ENCODE measurements around the gene SH3GL2. TPM values are rescaled to one million over a fixed set of nuclear protein-coding genes. Genes with fewer than 3 reads are reported as not detected.

The SH3GL2 gene
- total and polyA plus RNA-seq, 9 of the 15 experiments (the other 6 are each of a cell fraction or from before 2014, with no cell fraction given): not detected

- Histone ChIP-seq H3K9me1 (ENCODE audit: control insufficient read depth, insufficient read depth, low read length) (no peaks in the 10 kb centered on the region), H3K4me2 (ENCODE audit: insufficient read depth, low read length) (no peak overlapping the region), H3K36me3 (ENCODE audit: control insufficient read depth, insufficient read depth, low read length) (no peaks in the 10 kb centered on the region), H3K4me3 (no peak overlapping the region), H3K27ac (ENCODE audit: extremely low read depth, low read depth, low read length) (no peak overlapping the region), H3K4me1 (replicated peaks in 1 of 2; ENCODE audit: control insufficient read depth in 2 of 2, insufficient read depth in 2 of 2, low read length in 2 of 2) (no peaks in the 10 kb centered on the region), H3K79me2 (ENCODE audit: control insufficient read depth, insufficient read depth, low read length) (no peaks in the 10 kb centered on the region), H2AFZ (ENCODE audit: low read depth, low read length) (no peak overlapping the region), H3K9ac (ENCODE audit: insufficient read depth in 1 of 2, low read depth in 2 of 2, low read length in 2 of 2) (no peak overlapping the region), H4K20me1 (replicated peaks; ENCODE audit: control insufficient read depth, insufficient read depth, low read length) (no peaks in the 10 kb centered on the region), H3K9me3 (replicated peaks; ENCODE audit: control insufficient read depth, insufficient read depth, low read depth, low read length) (no peaks in the 10 kb centered on the region), H3K27me3 (ENCODE audit: control insufficient read depth in 2 of 2, insufficient read depth in 2 of 2, low read length in 2 of 2) (no peaks in the 10 kb centered on the region)
- CTCF ChIA-PET (ENCODE audit: low intra/inter-chr PET ratio): no interaction called here
- POLR2A ChIA-PET: no interaction called here
- intact Hi-C loops (cut with micrococcal nuclease): loop anchor here (10.0 kb wide), 1 partner anchor 268 kb away; no protein-coding TSS in a partner anchor
- FAIRE-seq: no peak
- no peak for ATAC-seq
- in situ Hi-C loops (cut with MboI): loop anchor here (10.0 kb wide), 1 partner anchor 1222 kb away; no protein-coding TSS in a partner anchor
- BruUV-seq (replicated peaks): no TSS peak
- WGBS (ENCODE audit: insufficient coverage, low coverage, missing lambda C conversion rate): 0% methylated on average over 3 of the region's 3 CpGs
- no peak for DNase-seq (ENCODE audit: extremely low read depth in 1 of 4, low spot score in 3 of 4)
- TF ChIP-seq, protein P1, sequence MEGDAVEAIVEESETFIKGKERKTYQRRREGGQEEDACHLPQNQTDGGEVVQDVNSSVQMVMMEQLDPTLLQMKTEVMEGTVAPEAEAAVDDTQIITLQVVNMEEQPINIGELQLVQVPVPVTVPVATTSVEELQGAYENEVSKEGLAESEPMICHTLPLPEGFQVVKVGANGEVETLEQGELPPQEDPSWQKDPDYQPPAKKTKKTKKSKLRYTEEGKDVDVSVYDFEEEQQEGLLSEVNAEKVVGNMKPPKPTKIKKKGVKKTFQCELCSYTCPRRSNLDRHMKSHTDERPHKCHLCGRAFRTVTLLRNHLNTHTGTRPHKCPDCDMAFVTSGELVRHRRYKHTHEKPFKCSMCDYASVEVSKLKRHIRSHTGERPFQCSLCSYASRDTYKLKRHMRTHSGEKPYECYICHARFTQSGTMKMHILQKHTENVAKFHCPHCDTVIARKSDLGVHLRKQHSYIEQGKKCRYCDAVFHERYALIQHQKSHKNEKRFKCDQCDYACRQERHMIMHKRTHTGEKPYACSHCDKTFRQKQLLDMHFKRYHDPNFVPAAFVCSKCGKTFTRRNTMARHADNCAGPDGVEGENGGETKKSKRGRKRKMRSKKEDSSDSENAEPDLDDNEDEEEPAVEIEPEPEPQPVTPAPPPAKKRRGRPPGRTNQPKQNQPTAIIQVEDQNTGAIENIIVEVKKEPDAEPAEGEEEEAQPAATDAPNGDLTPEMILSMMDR (IDR thresholded peaks at IDR 0.05 in 2 of 3, conservative IDR thresholded peaks at IDR 0.05 in 1 of 3; ENCODE audit: insufficient read depth in 2 of 3, low read depth in 1 of 3, low read length in 3 of 3): peak in 1 of 3 experiments; percentile 24; a peak in 2 of 6 replicates
- TF ChIP-seq ZNF263 (CRISPR knock-in tag; IDR thresholded peaks at IDR 0.05; ENCODE audit: borderline replicate concordance) (no peak), ELK3 (CRISPR knock-in tag; IDR thresholded peaks at IDR 0.05) (no peak), PRDM10 (IDR thresholded peaks at IDR 0.05; ENCODE audit: partially characterized antibody) (no peak), E4F1 (CRISPR knock-in tag; IDR thresholded peaks at IDR 0.05; ENCODE audit: borderline replicate concordance) (no peak), ZNF436 (CRISPR knock-in tag; IDR thresholded peaks at IDR 0.05) (no peak), RHOXF2B (CRISPR knock-in tag; conservative IDR thresholded peaks at IDR 0.05) (no peak), TEAD1 (CRISPR knock-in tag; IDR thresholded peaks at IDR 0.05) (no peak), ZEB2 (IDR thresholded peaks at IDR 0.05) (no peak), RAD21 (CRISPR knock-in tag; conservative IDR thresholded peaks at IDR 0.05 in 1 of 2, IDR thresholded peaks at IDR 0.05 in 1 of 2) (peak in 1 of 2 experiments; percentile 58; a peak in 3 of 4 replicates), ZNF140 (CRISPR knock-in tag; IDR thresholded peaks at IDR 0.05) (no peak)
These were observed 223.5 kb downstream of the SH3GL2 start for GRCh38 chr9:17802249-17802857.
